Measurements from ENCODE around the gene PADI6.

- TF ChIP-seq CTCF (IDR thresholded peaks at IDR 0.05 in 2 of 3, conservative IDR thresholded peaks at IDR 0.05 in 1 of 3; ENCODE audit: control insufficient read depth in 2 of 3, extremely low read depth in 1 of 3, insufficient read depth in 1 of 3, low read depth in 3 of 3, low read length in 3 of 3): no peak
- TF ChIP-seq REST (IDR thresholded peaks at IDR 0.05; ENCODE audit: low read depth, low read length): no peak
- no peak for TF ChIP-seq EZH2 (IDR thresholded peaks at IDR 0.05; ENCODE audit: borderline replicate concordance, control insufficient read depth, low read depth, low read length)
- no peak for TF ChIP-seq PBX3 (IDR thresholded peaks at IDR 0.05; ENCODE audit: insufficient replicate concordance, low read depth, low read length)
- TF ChIP-seq CUX1 (IDR thresholded peaks at IDR 0.05; ENCODE audit: insufficient replicate concordance, low read depth, low read length): no peak
- TF ChIP-seq ZNF274 (IDR thresholded peaks at IDR 0.05; ENCODE audit: insufficient read depth, insufficient read length): no peak
- no peak for TF ChIP-seq EP300 (IDR thresholded peaks at IDR 0.05; ENCODE audit: borderline replicate concordance in 1 of 2, control insufficient read depth in 1 of 2, low read depth in 2 of 2, low read length in 2 of 2)
- no peak for TF ChIP-seq SREBF1 (IDR thresholded peaks at IDR 0.05; ENCODE audit: low read length)
- TF ChIP-seq ZNF592 (IDR thresholded peaks at IDR 0.05): no peak
Measured at GRCh38 chr1:17440074-17440826, 68.3 kb downstream of the PADI6 start.
